Measurements from ENCODE around the gene ADSS1. TPM values are rescaled to one million over a fixed set of nuclear protein-coding genes. Genes with fewer than 3 reads are reported as not detected.
A peak's percentile ranks its signal among the peaks of the same experiment; 100 is the strongest.

ADSS1 gene
- total and polyA plus RNA-seq, 4 donors = 5.3 to 9.3 (median 7.1) TPM

DNA sequence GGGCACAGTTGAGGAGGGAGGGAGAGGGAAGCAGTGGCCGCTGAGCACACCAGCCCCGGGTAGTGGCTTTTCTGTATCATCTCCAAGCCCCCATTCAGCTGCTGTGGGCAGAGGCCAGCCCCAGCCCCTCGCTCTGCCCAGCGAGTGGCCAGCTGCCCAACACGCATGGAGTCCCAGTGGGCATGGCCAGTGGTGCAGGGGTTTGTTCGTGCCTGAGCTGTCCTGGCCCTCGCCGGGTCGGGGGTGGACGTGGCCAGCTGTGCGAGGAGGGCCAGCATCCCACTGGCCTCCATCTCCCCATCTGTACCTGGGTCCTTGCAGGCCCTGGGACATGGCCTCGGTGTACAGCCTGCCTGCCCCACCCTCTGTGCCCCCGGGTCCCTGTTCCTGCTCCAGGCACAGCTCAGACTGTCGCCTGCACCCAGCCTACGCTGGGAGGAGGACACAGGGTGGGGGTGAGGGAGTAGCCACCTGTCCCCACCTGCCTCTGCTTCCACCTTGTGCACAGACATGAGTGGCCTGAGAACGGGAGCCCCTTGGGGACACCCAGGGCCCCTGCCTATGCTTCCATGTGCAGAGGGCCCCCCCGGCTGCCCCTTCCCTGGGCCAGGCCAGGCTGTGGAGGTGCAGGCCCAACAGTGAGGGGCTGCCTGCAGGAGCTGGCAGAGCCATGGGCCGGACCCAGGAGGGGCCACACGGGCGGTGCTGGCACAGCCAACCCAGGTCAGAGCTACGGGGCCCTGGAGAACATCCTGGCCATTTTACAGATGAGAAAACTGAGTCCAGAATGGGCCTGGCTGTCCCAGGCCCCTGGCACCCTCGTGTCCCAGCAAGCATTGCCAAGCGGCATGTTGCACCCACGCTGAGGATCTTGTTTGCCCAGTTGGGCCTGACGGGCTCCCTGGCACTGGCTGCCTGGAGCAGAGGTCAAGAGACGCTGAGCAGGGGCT is 30.3 kb upstream of the ADSS1 start:
- no peak for DNase-seq
- H3K27ac ChIP-seq (ENCODE audit: low read depth in 1 of 2, low read length in 1 of 2) = peak overlapping the region in 1 of 2 donors; percentile 75
- H3K4me1 ChIP-seq (ENCODE audit: control insufficient read depth in 5 of 5, insufficient read depth in 5 of 5, low read length in 5 of 5) = peaks cover 5 to 67% (median 14%) of the 10 kb centered on the region in 5 donors
- H3K27me3 ChIP-seq (ENCODE audit: control insufficient read depth in 3 of 3, insufficient read depth in 3 of 3, low read length in 2 of 3) = no peaks in the 10 kb centered on the region
- H3K36me3 ChIP-seq (ENCODE audit: control insufficient read depth in 4 of 4, insufficient read depth in 4 of 4, low read length in 4 of 4) = peaks cover 0 to 15% (median 4%) of the 10 kb centered on the region in 4 donors
- ATAC-seq (ENCODE audit: insufficient read depth, low FRiP score) = no peak
- no peak overlapping the region for H3K4me3 ChIP-seq
- TF ChIP-seq, protein P1, sequence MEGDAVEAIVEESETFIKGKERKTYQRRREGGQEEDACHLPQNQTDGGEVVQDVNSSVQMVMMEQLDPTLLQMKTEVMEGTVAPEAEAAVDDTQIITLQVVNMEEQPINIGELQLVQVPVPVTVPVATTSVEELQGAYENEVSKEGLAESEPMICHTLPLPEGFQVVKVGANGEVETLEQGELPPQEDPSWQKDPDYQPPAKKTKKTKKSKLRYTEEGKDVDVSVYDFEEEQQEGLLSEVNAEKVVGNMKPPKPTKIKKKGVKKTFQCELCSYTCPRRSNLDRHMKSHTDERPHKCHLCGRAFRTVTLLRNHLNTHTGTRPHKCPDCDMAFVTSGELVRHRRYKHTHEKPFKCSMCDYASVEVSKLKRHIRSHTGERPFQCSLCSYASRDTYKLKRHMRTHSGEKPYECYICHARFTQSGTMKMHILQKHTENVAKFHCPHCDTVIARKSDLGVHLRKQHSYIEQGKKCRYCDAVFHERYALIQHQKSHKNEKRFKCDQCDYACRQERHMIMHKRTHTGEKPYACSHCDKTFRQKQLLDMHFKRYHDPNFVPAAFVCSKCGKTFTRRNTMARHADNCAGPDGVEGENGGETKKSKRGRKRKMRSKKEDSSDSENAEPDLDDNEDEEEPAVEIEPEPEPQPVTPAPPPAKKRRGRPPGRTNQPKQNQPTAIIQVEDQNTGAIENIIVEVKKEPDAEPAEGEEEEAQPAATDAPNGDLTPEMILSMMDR (IDR thresholded peaks at IDR 0.05; ENCODE audit: control extremely low read depth, extremely low read depth) = no peak
- no peak overlapping the region for H3K9ac ChIP-seq (ENCODE audit: insufficient read depth in 1 of 2, low read length in 2 of 2)
- H3K9me3 ChIP-seq (ENCODE audit: control insufficient read depth in 4 of 4, insufficient read depth in 3 of 4, low read length in 3 of 4) = no peaks in the 10 kb centered on the region
- 86 to 93% methylated on average over 26 of the region's 26 CpGs for WGBS, 2 donors

DNA sequence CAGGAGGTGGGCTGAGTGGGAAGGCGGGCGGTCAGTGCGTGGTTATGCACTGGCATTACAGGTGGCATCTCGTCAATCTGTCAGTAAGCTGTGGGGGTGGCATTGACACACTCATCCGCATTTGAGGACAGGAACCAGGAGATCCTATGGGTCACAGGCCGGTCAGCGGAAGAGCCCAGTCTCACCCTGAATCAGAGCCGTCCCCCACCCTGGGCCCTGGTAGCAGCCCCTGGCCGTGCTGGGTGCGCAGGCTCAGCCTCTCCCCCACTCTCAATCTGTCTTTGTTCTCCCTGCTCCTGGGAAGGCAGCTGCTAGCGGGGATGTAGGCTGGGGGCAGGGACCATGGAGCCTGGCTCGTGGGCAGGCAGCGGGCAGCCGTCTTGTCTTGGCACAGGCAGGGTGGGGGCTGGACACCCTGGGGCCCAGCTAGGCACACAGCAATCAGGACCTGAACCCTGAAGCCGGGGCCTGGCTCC is 29.5 kb upstream of the ADSS1 start:
- WGBS, 2 donors = 75 to 78% methylated on average over 15 of the region's 15 CpGs
- DNase-seq = no peak
- H3K27me3 ChIP-seq (ENCODE audit: control insufficient read depth in 3 of 3, insufficient read depth in 3 of 3, low read length in 2 of 3) = no peaks in the 10 kb centered on the region

DNA sequence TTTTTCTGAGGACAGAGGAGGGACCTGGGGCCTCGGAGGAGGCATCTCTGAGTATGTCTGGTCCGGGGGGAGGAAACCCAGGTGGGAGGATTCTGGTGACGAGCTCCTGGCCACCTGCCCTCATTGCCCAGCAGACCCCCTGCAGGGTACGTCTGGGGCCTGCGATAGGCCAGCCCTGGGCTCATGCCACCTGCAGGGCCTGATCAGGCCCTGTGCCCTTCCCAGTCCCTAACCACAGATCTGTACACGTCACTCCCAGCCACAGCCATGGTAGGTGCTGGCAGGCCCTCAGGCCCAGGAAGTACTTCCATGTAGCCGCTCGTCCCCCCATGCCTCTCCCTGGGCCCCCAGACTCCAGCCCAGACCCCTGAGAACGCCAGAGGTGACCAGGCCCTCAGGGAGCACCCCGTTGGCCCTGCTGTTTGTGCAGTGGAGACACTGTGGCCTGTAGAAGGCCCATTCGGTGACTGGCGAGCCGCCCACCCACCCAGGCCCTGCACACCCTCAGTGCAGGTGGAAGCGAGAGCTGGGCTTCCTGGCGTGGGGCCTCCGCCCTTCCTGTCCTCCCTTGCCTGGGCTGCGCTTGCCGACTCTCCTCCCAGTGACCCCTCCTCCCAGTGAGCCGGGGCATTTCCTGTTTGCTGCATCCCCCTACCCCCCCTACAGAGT is 28.9 kb upstream of the ADSS1 start:
- no peak for ATAC-seq (ENCODE audit: insufficient read depth, low FRiP score)
- H3K9ac ChIP-seq (ENCODE audit: insufficient read depth in 1 of 2, low read length in 2 of 2) = no peak overlapping the region
- DNase-seq = peak in 2 of 3 donors; percentile 25 to 56

More for the DNA sequence above, 29.5 kb upstream of the ADSS1 start:
- Histone ChIP-seq H3K9ac (ENCODE audit: insufficient read depth in 1 of 2, low read length in 2 of 2) (no peak overlapping the region), H3K4me3 (no peak overlapping the region), H3K9me3 (ENCODE audit: control insufficient read depth in 4 of 4, insufficient read depth in 3 of 4, low read length in 3 of 4) (no peaks in the 10 kb centered on the region), H3K4me1 (ENCODE audit: control insufficient read depth in 5 of 5, insufficient read depth in 5 of 5, low read length in 5 of 5) (peaks cover 6 to 72% (median 16%) of the 10 kb centered on the region in 5 donors), H3K27ac (ENCODE audit: low read depth in 1 of 2, low read length in 1 of 2) (peak overlapping the region; percentile 3 to 75), H3K36me3 (ENCODE audit: control insufficient read depth in 4 of 4, insufficient read depth in 4 of 4, low read length in 4 of 4) (peaks cover 0 to 15% (median 4%) of the 10 kb centered on the region in 4 donors)
- no peak for ATAC-seq (ENCODE audit: insufficient read depth, low FRiP score)
- TF ChIP-seq, protein P1 (IDR thresholded peaks at IDR 0.05; ENCODE audit: control extremely low read depth, extremely low read depth) = no peak

More for the DNA sequence above, 28.9 kb upstream of the ADSS1 start:
- Histone ChIP-seq H3K27ac (ENCODE audit: low read depth in 1 of 2, low read length in 1 of 2) (peak overlapping the region; percentile 28 to 75), H3K9me3 (ENCODE audit: control insufficient read depth in 4 of 4, insufficient read depth in 3 of 4, low read length in 3 of 4) (no peaks in the 10 kb centered on the region), H3K36me3 (ENCODE audit: control insufficient read depth in 4 of 4, insufficient read depth in 4 of 4, low read length in 4 of 4) (peaks cover 0 to 15% (median 4%) of the 10 kb centered on the region in 4 donors), H3K4me3 (no peak overlapping the region), H3K4me1 (ENCODE audit: control insufficient read depth in 5 of 5, insufficient read depth in 5 of 5, low read length in 5 of 5) (peaks cover 6 to 72% (median 16%) of the 10 kb centered on the region in 5 donors), H3K27me3 (ENCODE audit: control insufficient read depth in 3 of 3, insufficient read depth in 3 of 3, low read length in 2 of 3) (no peaks in the 10 kb centered on the region)
- WGBS, 2 donors = 57 to 59% methylated on average over 19 of the region's 19 CpGs
- TF ChIP-seq, protein P1 (IDR thresholded peaks at IDR 0.05; ENCODE audit: control extremely low read depth, extremely low read depth) = no peak

Data from lung (tissue), 12 donors.